IMR-90 (cell line): ENCODE data around the gene EMC9. TPM values are rescaled to one million over a fixed set of nuclear protein-coding genes. Genes with fewer than 3 reads are reported as not detected.

ENCODE experiments used
- ATAC-seq: fragments of 200-7000 bp; cut with Tn5 transposase; 2 replicates; pipeline ENCODE4 v1.9.1; 2020; ENCODE audit warnings: low read depth, mild to moderate bottlenecking, moderate library complexity
- BruUV-seq: library from RNA; stranded (reverse); fragments of 400-500 nt; replicated peaks from 2 replicates; lab custom pipeline; 2021; lab: Mats Ljungman, UMichigan
- CTCF ChIA-PET: fragments of 300-600 bp; formaldehyde crosslinking; extraction: SDS; loops from one replicate; lab custom pipeline; 2021; ENCODE audit warnings: antibody characterized with exemption; lab: Yijun Ruan, JAX
- POLR2A ChIA-PET: fragments of 300-600 bp; sonication (Branson Sonifier 250); formaldehyde crosslinking; loops from one replicate; lab custom pipeline; 2022; ENCODE audit warnings: antibody characterized with exemption; ENCODE audit not compliant: unreplicated experiment; lab: Charles Lee
- DNase-seq: peaks from one replicate; pipeline ENCODE4 v3.0.0; 2013
- H2AFZ ChIP-seq: replicated peaks from 2 replicates; pipeline ENCODE3; 2013; ENCODE audit warnings: low read length, mild to moderate bottlenecking; ENCODE audit not compliant: poor library complexity
- H2AK5ac ChIP-seq: 2 replicates; pipeline ENCODE4 v1.6.1; 2013; ENCODE audit warnings: low read depth, low read length, inconsistent platforms
- H2AK9ac ChIP-seq: replicated peaks from 2 replicates; pipeline ENCODE3; 2013; ENCODE audit warnings: mild to moderate bottlenecking, low read depth, low read length, moderate library complexity; ENCODE audit not compliant: poor library complexity
- H2BK120ac ChIP-seq: 2 replicates; pipeline ENCODE4 v1.6.1; 2013; ENCODE audit warnings: low read depth, low read length, inconsistent platforms
- H2BK15ac ChIP-seq: 3 replicates; pipeline ENCODE4 v1.6.1; 2013; ENCODE audit warnings: low read depth, low read length, inconsistent platforms
- H2BK20ac ChIP-seq: 2 replicates; pipeline ENCODE4 v1.6.1; 2013; ENCODE audit warnings: low read depth, mild to moderate bottlenecking, inconsistent platforms, low read length, moderate library complexity
- H2BK5ac ChIP-seq: 2 replicates; pipeline ENCODE4 v1.6.1; 2013; ENCODE audit warnings: mild to moderate bottlenecking, low read depth, low read length, inconsistent platforms; ENCODE audit not compliant: poor library complexity, severe bottlenecking
- H3K14ac ChIP-seq: replicated peaks from 2 replicates; pipeline ENCODE4 v1.6.1; 2013; ENCODE audit warnings: low read depth, low read length, inconsistent platforms
- H3K18ac ChIP-seq: 2 replicates; pipeline ENCODE4 v1.6.1; 2013; ENCODE audit warnings: low read depth, low read length, control low read depth
- H3K23ac ChIP-seq: 2 replicates; pipeline ENCODE4 v1.6.1; 2013; ENCODE audit warnings: low read depth, low read length, inconsistent platforms
- H3K27ac ChIP-seq: 2 replicates; pipeline ENCODE4 v1.5.1; 2013; ENCODE audit warnings: mild to moderate bottlenecking, control low read depth, low read length; ENCODE audit not compliant: insufficient read depth
- H3K27me3 ChIP-seq: 2 replicates; pipeline ENCODE4 v1.6.1; 2013; ENCODE audit warnings: low read length; ENCODE audit not compliant: control insufficient read depth, insufficient read depth
- H3K36me3 ChIP-seq: 2 replicates; pipeline ENCODE4 v1.6.1; 2013; ENCODE audit warnings: low read length, mixed read lengths; ENCODE audit not compliant: control insufficient read depth, insufficient read depth
- H3K4ac ChIP-seq: 2 replicates; pipeline ENCODE4 v1.6.1; 2013; ENCODE audit warnings: low read depth, low read length, inconsistent platforms
- H3K4me1 ChIP-seq: 2 replicates; pipeline ENCODE4 v1.6.1; 2013; ENCODE audit warnings: low read length, mixed read lengths; ENCODE audit not compliant: control insufficient read depth, insufficient read depth
- H3K4me2 ChIP-seq: 2 replicates; pipeline ENCODE4 v1.6.1; 2013; ENCODE audit warnings: low read depth, mild to moderate bottlenecking, control low read depth, low read length, moderate library complexity
- H3K4me3 ChIP-seq: 2 replicates; pipeline ENCODE4 v1.5.1; 2013; ENCODE audit warnings: low read depth, mild to moderate bottlenecking, control low read depth, low read length, moderate library complexity; ENCODE audit not compliant: insufficient read depth
- H3K56ac ChIP-seq: 2 replicates; pipeline ENCODE4 v1.6.1; 2013; ENCODE audit warnings: low read length, inconsistent platforms; ENCODE audit not compliant: insufficient read depth; ENCODE audit errors: extremely low read depth
- H3K79me1 ChIP-seq, 2 experiments: 2 replicates each; pipeline ENCODE4 v1.6.1; 2013; ENCODE audit warnings: low read length in 2 of 2, inconsistent platforms in 1 of 2, low read depth in 1 of 2
- H3K9ac ChIP-seq: 2 replicates; pipeline ENCODE4 v1.6.1; 2013; ENCODE audit warnings: low read depth, low read length, control low read depth
- H3K9me1 ChIP-seq: 2 replicates; pipeline ENCODE4 v1.6.1; 2013; ENCODE audit warnings: low read length, inconsistent platforms; ENCODE audit not compliant: insufficient read depth
- H3K9me3 ChIP-seq: 2 replicates; pipeline ENCODE4 v1.6.1; 2013; ENCODE audit warnings: low read length; ENCODE audit not compliant: control insufficient read depth, insufficient read depth
- H4K20me1 ChIP-seq: 2 replicates; pipeline ENCODE4 v1.6.1; 2013; ENCODE audit warnings: low read length, inconsistent platforms; ENCODE audit not compliant: insufficient read depth
- H4K5ac ChIP-seq: 2 replicates; pipeline ENCODE4 v1.6.1; 2013; ENCODE audit warnings: mild to moderate bottlenecking, low read depth, low read length, control low read depth
- H4K8ac ChIP-seq, 2 experiments: 2 replicates each; pipeline ENCODE4 v1.6.1; 2013; ENCODE audit warnings: low read depth in 2 of 2, low read length in 2 of 2, control low read depth in 1 of 2, inconsistent platforms in 1 of 2
- H4K91ac ChIP-seq: 2 replicates; pipeline ENCODE4 v1.6.1; 2013; ENCODE audit warnings: low read depth, low read length, inconsistent platforms; ENCODE audit not compliant: insufficient read depth
- CEBPB ChIP-seq: IDR thresholded peaks from 2 replicates; pipeline ENCODE4 v1.6.1; 2012; ENCODE audit warnings: low read depth, low read length, improper control_type of control experiment
- CHD1 ChIP-seq: IDR thresholded peaks from 2 replicates; pipeline ENCODE4 v1.6.1; 2012; ENCODE audit warnings: low read depth, low read length, improper control_type of control experiment
- CTCF ChIP-seq: conservative IDR thresholded peaks from 2 replicates; pipeline ENCODE4 v1.5.1; 2012; ENCODE audit warnings: mild to moderate bottlenecking, low read depth, low read length, improper control_type of control experiment
- ELK1 ChIP-seq: fragments of 150-350 bp; IDR thresholded peaks from 2 replicates; pipeline ENCODE4 v1.6.1; 2016; ENCODE audit warnings: low read depth, mild to moderate bottlenecking, low read length, moderate library complexity, borderline replicate concordance
- FOS ChIP-seq: fragments of 150-350 bp; IDR thresholded peaks from 2 replicates; pipeline ENCODE4 v1.6.1; 2016; ENCODE audit warnings: low read depth, low read length
- MAFK ChIP-seq: IDR thresholded peaks from 2 replicates; pipeline ENCODE4 v1.6.1; 2012; ENCODE audit warnings: low read depth, low read length, improper control_type of control experiment
- MAZ ChIP-seq: IDR thresholded peaks from 2 replicates; pipeline ENCODE4 v1.6.1; 2012; ENCODE audit warnings: low read depth, mild to moderate bottlenecking, low read length, improper control_type of control experiment, moderate library complexity, borderline replicate concordance
- MXI1 ChIP-seq: IDR thresholded peaks from 2 replicates; pipeline ENCODE4 v1.6.1; 2012; ENCODE audit warnings: low read depth, mild to moderate bottlenecking, low read length, moderate library complexity, borderline replicate concordance
- NFE2L2 ChIP-seq: fragments of 150-350 bp; IDR thresholded peaks from 2 replicates; pipeline ENCODE4 v1.6.1; 2016; ENCODE audit warnings: low read depth, mild to moderate bottlenecking, low read length
- POLR2A ChIP-seq: IDR thresholded peaks from 2 replicates; pipeline ENCODE4 v1.6.1; 2012; ENCODE audit warnings: mild to moderate bottlenecking, low read depth, low read length
- RCOR1 ChIP-seq: IDR thresholded peaks from 2 replicates; pipeline ENCODE4 v1.6.1; 2012; ENCODE audit warnings: mild to moderate bottlenecking, low read length, improper control_type of control experiment; ENCODE audit not compliant: insufficient replicate concordance
- WGBS, 2 experiments: methylation state at CpG; one replicate each; pipeline versions ENCODE4 v1.1.5 to v1.1.7; 2013; ENCODE audit warnings: missing lambda C conversion rate in 2 of 2; ENCODE audit not compliant: insufficient read length in 1 of 2; ENCODE audit errors: extremely low coverage in 2 of 2; 5-methylcytosine and 5-hydroxymethylcytosine counted together
- dilution Hi-C: fragments of 300-500 bp; cut with HindIII; formaldehyde crosslinking; loops from one replicate; pipeline ENCODE4 v1.14.3; 2018; ENCODE audit warnings: low sequenced_read_pairs; ENCODE audit not compliant: unreplicated experiment
- in situ Hi-C: fragments of 300-500 bp; cut with MboI; formaldehyde crosslinking; loops from 3 replicates; pipeline ENCODE4 v1.14.3; 2019; ENCODE audit warnings: low sequenced_read_pairs, inconsistent platforms, mixed read lengths
- intact Hi-C: fragments of 100-400 bp; cut with micrococcal nuclease; formaldehyde crosslinking; loops from 2 replicates; pipeline ENCODE4 v1.10.0; 2022
- polyA plus RNA-seq, 3 experiments: library from polyadenylated mRNA; depleted of rRNA; stranded (reverse); fragments of >200 nt; gene quantifications; 2 replicates each; pipeline ENCODE4 v1.2.3, GENCODE V29; 2012; ENCODE audit warnings: low replicate concordance in 1 of 3
- total RNA-seq: library from RNA; depleted of rRNA; stranded (reverse); fragments of >200 nt; gene quantifications from 2 replicates; pipeline ENCODE4 v1.2.3, GENCODE V29; 2012

The EMC9 gene
- total and polyA plus RNA-seq, 2 of the 4 experiments (the other 2 are of a cell fraction), result 15.1 to 19.2 TPM

- Histone ChIP-seq H4K8ac (no peak overlapping the region), H3K27me3 (no peaks in the 10 kb centered on the region), H2BK120ac (no peak overlapping the region), H4K91ac (no peak overlapping the region), H3K9me1 (no peaks in the 10 kb centered on the region), H2BK15ac (no peak overlapping the region), H4K20me1 (no peaks in the 10 kb centered on the region), H2AK9ac (no peak overlapping the region), H3K9me3 (no peaks in the 10 kb centered on the region), H3K14ac (no peak overlapping the region), H3K9ac (no peak overlapping the region), H4K5ac (no peak overlapping the region), H3K23ac (no peak overlapping the region), H3K4me2 (no peak overlapping the region), H2BK5ac (no peak overlapping the region), H2AK5ac (no peak overlapping the region), H3K4ac (no peak overlapping the region), H3K56ac (no peak overlapping the region), H3K18ac (no peak overlapping the region), H3K36me3 (peaks cover 60% of the 10 kb centered on the region), H3K27ac (no peak overlapping the region), H3K4me1 (peaks cover 2% of the 10 kb centered on the region; the same call in 1 of the 2 replicates), H3K4me3 (no peak overlapping the region), H3K79me1 (no peaks in the 10 kb centered on the region; a peak in 1 of 4 replicates), H2BK20ac (no peak overlapping the region), H2AFZ (no peak overlapping the region)
- in situ Hi-C loops, result no loop called here
- intact Hi-C loops, result no loop called here
- BruUV-seq, result no TSS peak
- ChIA-PET CTCF (interaction anchor here (0.7 kb wide), 1 partner anchor 16 kb away, joined by 3 read pairs; the partner anchor contains the start of gene IRF9), POLR2A (no interaction called here)
- TF ChIP-seq MXI1 (no peak), POLR2A (no peak), MAZ (no peak), CEBPB (no peak), FOS (no peak), NFE2L2 (no peak), RCOR1 (no peak), MAFK (no peak), CHD1 (no peak), ELK1 (no peak), CTCF (no peak)
- ATAC-seq (no peak), DNase-seq (no peak)
- dilution Hi-C loops, result no loop called here
- no CpG with 5 or more reads among the region's 12 CpGs for WGBS, 2 experiments
These were observed 35.8 kb upstream of the EMC9 start for GRCh38 chr14:24177041-24177825.
